ENCODE data around the gene RAB11A. TPM values are rescaled to one million over a fixed set of nuclear protein-coding genes. Genes with fewer than 3 reads are reported as not detected.

RAB11A gene
- total and polyA plus RNA-seq, 8 donors = 129 to 360 (median 183) TPM

DNA sequence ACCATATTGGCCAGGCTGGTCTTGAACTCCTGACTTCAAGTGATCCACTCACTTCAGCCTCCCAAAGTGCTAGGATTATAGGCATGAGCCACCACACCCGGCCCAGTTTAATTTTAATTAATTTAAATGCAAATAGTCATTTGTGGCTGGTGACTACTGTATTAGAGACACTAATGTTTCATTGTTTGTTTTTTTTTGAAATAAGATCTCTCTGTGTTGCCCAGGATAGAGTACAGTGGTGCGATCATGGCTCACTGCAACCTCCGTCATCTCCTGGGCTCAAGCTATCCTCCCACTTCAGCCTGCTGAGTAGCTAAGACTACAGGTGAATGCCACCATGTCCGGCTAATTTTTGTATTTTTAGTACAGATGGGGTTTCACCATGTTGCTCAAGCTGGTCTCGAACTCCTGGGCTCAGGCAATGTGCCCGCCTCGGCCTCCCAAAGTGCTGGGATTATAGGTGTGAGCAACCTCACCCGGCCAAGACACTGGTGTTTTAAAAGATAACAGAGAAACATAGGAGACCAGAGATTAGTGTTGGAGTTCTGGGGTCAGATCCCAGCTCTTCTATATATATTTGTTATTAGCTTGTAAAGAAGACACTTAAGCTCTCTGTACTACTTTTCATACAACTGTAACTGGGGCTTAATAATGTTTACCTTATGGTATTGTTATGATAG, 34.5 kb upstream of the RAB11A start:
- 89 to 96% (median 93%) methylated on average over 8 of the region's 8 CpGs for WGBS, 5 donors

DNA sequence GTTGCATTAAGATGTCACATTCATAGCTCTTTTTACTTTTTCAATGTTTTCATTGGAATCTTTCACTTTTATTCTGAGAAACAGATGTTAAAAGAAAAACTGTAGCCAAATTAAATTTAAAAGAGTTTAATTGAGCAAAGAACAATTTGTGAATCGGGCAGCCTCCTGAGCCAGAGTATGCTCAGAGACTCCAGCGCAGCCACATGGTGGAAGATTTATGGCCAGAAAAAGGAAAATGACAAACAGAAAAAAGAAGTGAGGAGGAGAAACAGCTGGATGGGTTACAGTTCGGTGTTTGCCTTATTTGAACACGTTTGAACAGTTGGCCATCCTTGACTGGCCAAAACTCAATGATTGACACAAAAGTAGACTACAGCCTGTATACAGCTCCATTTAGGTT, 33.8 kb upstream of the RAB11A start:
- Histone ChIP-seq H3K4me3 (no peak overlapping the region), H3K27me3 (no peaks in the 10 kb centered on the region), H3K36me3 (no peaks in the 10 kb centered on the region), H3K9me3 (no peaks in the 10 kb centered on the region), H3K27ac (peak overlapping the region in 1 of 5 donors; percentile 20), H3K4me1 (peaks cover 26 to 54% (median 34%) of the 10 kb centered on the region in 4 donors)
- intact Hi-C loops (cut with DNase I; ENCODE audit: low total_unique reads) = no loop called here
- TF ChIP-seq EP300 (IDR thresholded peaks at IDR 0.05) = no peak
- TF ChIP-seq POLR2AphosphoS5 (IDR thresholded peaks at IDR 0.05) = no peak
- TF ChIP-seq, protein P1, sequence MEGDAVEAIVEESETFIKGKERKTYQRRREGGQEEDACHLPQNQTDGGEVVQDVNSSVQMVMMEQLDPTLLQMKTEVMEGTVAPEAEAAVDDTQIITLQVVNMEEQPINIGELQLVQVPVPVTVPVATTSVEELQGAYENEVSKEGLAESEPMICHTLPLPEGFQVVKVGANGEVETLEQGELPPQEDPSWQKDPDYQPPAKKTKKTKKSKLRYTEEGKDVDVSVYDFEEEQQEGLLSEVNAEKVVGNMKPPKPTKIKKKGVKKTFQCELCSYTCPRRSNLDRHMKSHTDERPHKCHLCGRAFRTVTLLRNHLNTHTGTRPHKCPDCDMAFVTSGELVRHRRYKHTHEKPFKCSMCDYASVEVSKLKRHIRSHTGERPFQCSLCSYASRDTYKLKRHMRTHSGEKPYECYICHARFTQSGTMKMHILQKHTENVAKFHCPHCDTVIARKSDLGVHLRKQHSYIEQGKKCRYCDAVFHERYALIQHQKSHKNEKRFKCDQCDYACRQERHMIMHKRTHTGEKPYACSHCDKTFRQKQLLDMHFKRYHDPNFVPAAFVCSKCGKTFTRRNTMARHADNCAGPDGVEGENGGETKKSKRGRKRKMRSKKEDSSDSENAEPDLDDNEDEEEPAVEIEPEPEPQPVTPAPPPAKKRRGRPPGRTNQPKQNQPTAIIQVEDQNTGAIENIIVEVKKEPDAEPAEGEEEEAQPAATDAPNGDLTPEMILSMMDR (IDR thresholded peaks at IDR 0.05) = no peak
- no peak for TF ChIP-seq POLR2A (IDR thresholded peaks at IDR 0.05)
- peak in 1 of 2 donors; percentile 31 for DNase-seq
- WGBS, 5 donors = 66 to 81% (median 69%) methylated on average over 4 of the region's 4 CpGs

More for the DNA sequence above, 34.5 kb upstream of the RAB11A start:
- no peaks in the 10 kb centered on the region for H3K36me3 ChIP-seq
- no peaks in the 10 kb centered on the region for H3K9me3 ChIP-seq
- peak overlapping the region in 2 of 5 donors; percentile 86 to 94 for H3K27ac ChIP-seq
- no peak for DNase-seq
- H3K27me3 ChIP-seq = no peaks in the 10 kb centered on the region
- no peak overlapping the region for H3K4me3 ChIP-seq
- intact Hi-C loops (cut with DNase I; ENCODE audit: low total_unique reads) = no loop called here
- TF ChIP-seq EP300 (IDR thresholded peaks at IDR 0.05) = no peak
- no peak for TF ChIP-seq POLR2AphosphoS5 (IDR thresholded peaks at IDR 0.05)
- TF ChIP-seq, protein P1 (IDR thresholded peaks at IDR 0.05) = no peak
- no peak for TF ChIP-seq POLR2A (IDR thresholded peaks at IDR 0.05)
- peaks cover 26 to 54% (median 34%) of the 10 kb centered on the region in 4 donors for H3K4me1 ChIP-seq

DNA sequence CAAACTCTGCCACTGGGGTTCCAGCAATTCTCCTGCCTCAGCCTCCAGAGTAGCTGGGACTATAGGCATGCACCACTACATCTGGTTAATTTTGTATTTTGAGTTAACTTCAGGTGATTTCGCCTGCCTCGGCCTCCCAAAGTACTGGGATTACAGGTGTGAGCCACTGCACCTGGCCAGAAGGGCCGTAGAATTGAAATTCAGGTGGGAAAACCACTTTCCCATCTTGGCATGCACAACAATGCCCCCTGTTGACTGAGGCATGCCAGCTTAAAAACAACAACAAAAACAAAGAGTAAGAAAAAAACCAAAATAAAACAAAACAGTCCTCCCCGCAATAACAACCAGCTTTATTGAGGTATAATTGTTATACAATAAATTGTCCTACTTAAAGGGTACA, 32.6 kb upstream of the RAB11A start:
- intact Hi-C loops (cut with DNase I; ENCODE audit: low total_unique reads) = no loop called here
- 87 to 93% (median 91%) methylated on average over 4 of the region's 4 CpGs for whole genome bisulfite sequencing, 5 donors
- no peak for DNase-seq

More for the DNA sequence above, 32.6 kb upstream of the RAB11A start:
- Histone ChIP-seq H3K36me3 (no peaks in the 10 kb centered on the region), H3K4me1 (peaks cover 23 to 58% (median 31%) of the 10 kb centered on the region in 4 donors), H3K9me3 (no peaks in the 10 kb centered on the region), H3K27ac (no peak overlapping the region), H3K27me3 (no peaks in the 10 kb centered on the region), H3K4me3 (no peak overlapping the region)
- no peak for TF ChIP-seq POLR2AphosphoS5 (IDR thresholded peaks at IDR 0.05)
- no peak for TF ChIP-seq EP300 (IDR thresholded peaks at IDR 0.05)
- TF ChIP-seq, protein P1 (IDR thresholded peaks at IDR 0.05) = no peak
- TF ChIP-seq POLR2A (IDR thresholded peaks at IDR 0.05) = no peak
